ENCODE data around the gene MMP15.
"Not testable (repeated sequence)": the region's sequence is repeated elsewhere in the genome, so short reads cannot be mapped to it uniquely, and the experiment has no call there.

MMP15 gene

GRCh38 chr16:58025351-58026138, at the start of gene MMP15:
Gene MMP15 (plus strand): TSS chr16:58025754. CDS start chr16:58026351, 597 bp downstream.
- H3K4me3 ChIP-seq (ENCODE audit: low read depth, low read length), result peak within 1 kb of the TSS; percentile 67
- no peak for TF ChIP-seq CTCF (IDR thresholded peaks at IDR 0.05; ENCODE audit: insufficient read depth, low read depth, low read length, missing control alignments)
- DNase-seq (ENCODE audit: low read depth), result peak; percentile 71

- no peak for DNase-seq (ENCODE audit: low read depth)
- no peak for TF ChIP-seq CTCF (IDR thresholded peaks at IDR 0.05; ENCODE audit: insufficient read depth, low read depth, low read length, missing control alignments)
- no peak overlapping the region for H3K4me3 ChIP-seq (ENCODE audit: low read depth, low read length)
Measured at GRCh38 chr16:57976331-57976796, 49.2 kb upstream of the MMP15 start.

- TF ChIP-seq CTCF (IDR thresholded peaks at IDR 0.05; ENCODE audit: insufficient read depth, low read depth, low read length, missing control alignments), result peak; percentile 19
- no peak for DNase-seq (ENCODE audit: low read depth)
- H3K4me3 ChIP-seq (ENCODE audit: low read depth, low read length), result no peak overlapping the region
Measured at GRCh38 chr16:57977418-57978069, 48.0 kb upstream of the MMP15 start.

GRCh38 chr16:57978070-57978465, 47.5 kb upstream of the MMP15 start:
- DNase-seq (ENCODE audit: low read depth); H3K4me3 ChIP-seq (ENCODE audit: low read depth, low read length): not testable (repeated sequence)

DNA sequence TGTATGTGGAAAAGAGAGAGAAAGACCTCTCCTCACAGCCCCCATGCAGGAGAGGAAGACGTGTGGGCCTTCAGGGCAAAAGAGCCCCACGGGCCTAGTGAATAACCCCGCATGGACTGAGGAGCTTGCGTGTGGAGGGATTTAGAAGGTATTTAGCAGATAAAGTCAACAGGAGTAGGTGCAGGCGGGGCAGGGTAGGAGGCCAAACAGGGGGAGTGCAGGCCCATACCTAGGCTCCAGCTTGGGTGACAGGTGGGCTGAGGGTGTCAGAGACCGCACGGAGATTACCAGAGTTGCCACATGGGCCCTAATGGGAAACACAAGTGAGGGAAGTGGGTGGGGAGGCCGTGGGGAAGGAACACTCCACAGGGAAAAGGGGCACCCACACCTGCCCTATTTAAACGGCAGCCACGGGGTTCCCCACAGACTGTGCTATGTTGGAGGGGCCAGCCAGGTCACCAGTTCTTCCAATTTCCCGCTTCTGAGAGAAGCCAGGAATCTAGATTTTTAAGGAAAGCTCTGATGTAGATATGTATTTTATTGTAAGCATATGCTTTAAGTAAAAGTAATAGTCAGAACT, 46.5 kb upstream of the MMP15 start:
- no peak overlapping the region for H3K4me3 ChIP-seq (ENCODE audit: low read depth, low read length)
- no peak for TF ChIP-seq CTCF (IDR thresholded peaks at IDR 0.05; ENCODE audit: insufficient read depth, low read depth, low read length, missing control alignments)
- no peak for DNase-seq (ENCODE audit: low read depth)

GRCh38 chr16:57981636-57982035, 43.9 kb upstream of the MMP15 start:
- no peak for TF ChIP-seq CTCF (IDR thresholded peaks at IDR 0.05; ENCODE audit: insufficient read depth, low read depth, low read length, missing control alignments)
- H3K4me3 ChIP-seq (ENCODE audit: low read depth, low read length), result no peak overlapping the region
- peak; percentile 41 for DNase-seq (ENCODE audit: low read depth)

DNA sequence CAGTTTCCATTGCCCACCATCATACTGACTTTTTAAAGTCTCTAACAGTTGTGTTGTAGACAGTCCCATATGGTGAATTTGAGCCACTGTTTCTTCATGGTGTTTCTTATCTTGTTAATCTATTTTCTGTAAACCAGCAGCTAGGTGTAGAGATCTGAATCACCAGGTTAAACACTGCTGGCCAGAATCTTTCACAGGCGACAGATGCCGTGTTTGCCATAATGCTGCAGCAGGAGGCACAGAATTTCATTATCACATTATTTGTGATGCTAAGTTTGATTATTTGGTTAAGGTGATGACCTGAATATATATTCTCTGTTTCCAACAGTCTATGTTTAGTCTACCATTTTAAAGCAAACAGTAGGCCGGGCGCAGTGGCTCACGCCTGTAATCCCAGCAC, 43.2 kb upstream of the MMP15 start:
- DNase-seq (ENCODE audit: low read depth), result no peak
- no peak for TF ChIP-seq CTCF (IDR thresholded peaks at IDR 0.05; ENCODE audit: insufficient read depth, low read depth, low read length, missing control alignments)
- H3K4me3 ChIP-seq (ENCODE audit: low read depth, low read length), result no peak overlapping the region

All from GM12865 (cell line).